HG02938 (cell line): ENCODE results near the gene PNLIPRP2.
A peak's percentile ranks its signal among the peaks of the same experiment; 100 is the strongest.

Experiments used
- ATAC-seq: cut with Tn5 transposase; IDR thresholded peaks from one replicate; pipeline ENCODE4 v1.9.1; 2021; ENCODE audit warnings: mild to moderate bottlenecking, moderate library complexity; ENCODE audit not compliant: unreplicated experiment

Gene PNLIPRP2

GRCh38 chr10:116654816-116655215 lies 34.1 kb downstream of the PNLIPRP2 start:
- peak; percentile 81 for ATAC-seq

DNA sequence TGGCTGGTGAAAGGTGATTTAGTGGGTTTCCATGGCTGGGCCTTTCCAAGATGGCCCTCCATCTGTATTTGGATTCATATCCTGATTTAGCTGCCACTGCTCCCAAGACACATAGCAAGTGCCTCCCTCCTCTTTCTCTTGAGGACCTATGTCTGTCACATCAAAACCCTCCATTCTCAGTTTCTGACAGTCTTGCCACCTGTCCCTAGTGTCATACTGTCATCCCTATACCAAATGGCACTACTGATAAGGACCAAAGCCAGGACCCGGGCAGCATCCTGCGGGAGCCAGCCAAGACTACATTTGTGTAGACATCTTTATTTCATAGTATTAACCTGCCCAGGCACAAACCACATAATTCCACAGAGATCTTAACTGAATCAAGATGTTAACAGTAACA lies 34.8 kb downstream of the PNLIPRP2 start:
- ATAC-seq: no peak

- ATAC-seq: no peak
Observed at GRCh38 chr10:116656044-116656443, 35.3 kb downstream of the PNLIPRP2 start.

DNA sequence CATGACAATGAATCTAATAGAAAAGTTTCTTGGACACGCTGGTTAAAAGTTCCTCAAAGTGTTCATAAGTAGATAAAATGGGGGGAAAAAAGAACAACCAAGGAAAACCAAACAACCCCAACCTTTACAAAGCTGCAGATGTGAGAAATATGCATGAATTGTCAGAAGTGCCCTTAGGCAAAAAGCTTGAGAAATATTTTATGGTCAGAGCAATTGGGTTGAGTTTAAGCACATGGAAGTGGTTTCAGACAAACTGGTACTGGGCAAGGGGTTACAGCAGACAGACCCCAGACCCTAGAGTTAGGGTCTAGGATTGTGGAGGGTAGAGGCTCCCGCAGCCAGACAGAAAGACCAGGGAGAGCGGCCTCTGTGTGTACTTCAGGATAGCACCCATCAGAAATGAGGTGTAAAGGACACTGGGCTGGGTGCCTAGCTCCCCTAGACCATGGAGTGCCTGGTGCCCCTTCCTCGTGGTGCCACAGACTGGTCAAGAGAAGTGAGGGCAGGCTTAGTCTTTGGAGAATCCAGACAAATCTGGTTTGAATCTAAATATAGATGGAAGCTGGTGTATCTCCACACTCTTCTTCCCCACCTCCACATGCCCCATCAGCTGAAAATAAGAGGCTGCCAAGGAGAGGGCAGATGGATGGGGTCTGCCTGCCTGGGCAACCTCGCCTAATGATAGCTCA lies 37.3 kb downstream of the PNLIPRP2 start:
- ATAC-seq: no peak

DNA sequence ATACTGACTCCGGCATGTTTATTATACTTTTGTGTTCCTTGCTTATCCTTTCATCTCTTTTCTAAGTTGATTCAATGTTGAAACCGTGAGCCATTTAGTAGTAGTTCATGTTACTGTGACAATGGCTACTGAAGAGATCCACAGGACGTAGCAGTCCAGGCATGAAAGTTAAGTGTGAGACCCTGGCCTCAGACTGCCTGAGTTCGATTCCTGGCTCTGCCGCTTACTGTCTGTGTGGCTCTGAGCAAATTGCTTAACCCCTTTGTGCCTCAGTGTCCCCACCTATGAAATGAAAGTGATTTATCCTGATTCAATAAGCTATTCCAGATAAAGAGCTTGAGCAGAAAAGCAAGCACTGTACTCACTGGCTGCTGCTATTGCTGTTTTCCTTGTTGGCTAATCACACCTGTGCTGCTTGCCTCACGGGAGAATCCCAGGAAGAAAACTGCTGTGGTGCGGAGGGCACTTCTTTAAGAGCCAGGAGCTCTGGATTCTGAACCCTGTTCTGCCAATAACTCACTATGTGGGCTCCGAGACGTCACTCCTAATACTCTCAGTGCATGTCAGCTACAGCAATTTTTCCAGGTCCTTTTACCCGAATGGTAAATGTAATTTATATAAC lies 38.4 kb downstream of the PNLIPRP2 start:
- ATAC-seq: no peak

- no peak for ATAC-seq
Observed at GRCh38 chr10:116660860-116661259, 40.1 kb downstream of the PNLIPRP2 start.

DNA sequence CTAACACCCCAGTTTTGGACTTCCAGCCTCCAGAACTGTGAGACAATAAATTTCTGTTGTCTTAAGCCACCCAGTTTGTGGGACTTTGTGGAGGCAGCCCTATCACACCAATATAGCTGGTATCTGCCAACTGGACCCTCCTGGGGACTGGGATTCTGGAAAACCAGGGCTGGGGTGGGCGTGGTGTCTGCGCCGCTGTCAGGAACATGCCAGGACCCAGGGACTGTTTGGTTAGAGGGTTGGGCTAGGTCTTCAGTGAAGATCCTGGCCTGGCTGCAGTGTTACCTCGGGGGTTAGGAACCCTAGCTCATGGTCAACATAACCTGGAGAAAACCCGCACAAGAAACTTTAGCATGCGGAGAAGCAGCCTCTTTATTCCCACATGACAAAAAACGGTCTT lies 42.6 kb downstream of the PNLIPRP2 start:
- ATAC-seq: no peak

DNA sequence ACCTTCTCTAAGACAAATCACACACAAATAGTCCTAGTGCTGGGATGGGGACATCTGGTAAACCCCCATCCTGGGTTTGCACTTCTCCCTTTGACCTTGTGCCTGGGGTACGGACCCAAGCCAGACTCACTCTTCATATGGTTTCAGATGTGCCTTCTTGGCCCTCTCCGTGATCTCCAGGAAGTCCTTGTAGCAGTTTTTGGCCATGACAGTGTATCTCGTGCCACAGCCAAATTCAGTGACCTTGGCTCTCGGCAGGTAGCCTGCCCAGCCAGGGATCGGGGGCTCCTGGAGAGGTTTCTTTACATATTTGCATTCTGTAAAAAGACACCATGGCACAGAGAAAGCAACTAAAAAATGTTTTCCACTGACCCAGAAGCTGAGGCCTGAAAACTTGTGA lies 43.9 kb downstream of the PNLIPRP2 start:
- ATAC-seq: no peak

GRCh38 chr10:116665541-116666125 lies 44.9 kb downstream of the PNLIPRP2 start:
- no peak for ATAC-seq

DNA sequence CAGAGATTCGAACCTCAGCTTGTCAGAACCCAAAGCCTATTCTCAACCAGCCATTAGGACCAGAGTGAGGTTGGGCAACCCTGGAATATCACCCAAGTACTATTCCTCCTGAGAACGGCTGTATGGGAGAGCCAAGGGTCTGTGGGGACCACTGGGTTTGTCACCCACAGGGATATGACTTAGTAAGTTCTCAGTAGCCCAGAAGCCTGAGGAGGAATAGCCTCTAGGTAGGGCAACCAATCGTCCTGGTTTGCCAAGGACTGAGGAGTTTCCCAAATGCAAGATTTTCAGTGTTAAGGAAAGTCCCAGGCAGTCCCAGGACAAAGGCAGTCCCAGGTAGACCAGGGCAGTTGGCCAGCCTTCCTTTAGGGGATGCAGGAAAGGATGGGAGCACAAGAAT lies 46.7 kb downstream of the PNLIPRP2 start:
- no peak for ATAC-seq

- no peak for ATAC-seq
Observed at GRCh38 chr10:116668018-116668417, 47.3 kb downstream of the PNLIPRP2 start.

DNA sequence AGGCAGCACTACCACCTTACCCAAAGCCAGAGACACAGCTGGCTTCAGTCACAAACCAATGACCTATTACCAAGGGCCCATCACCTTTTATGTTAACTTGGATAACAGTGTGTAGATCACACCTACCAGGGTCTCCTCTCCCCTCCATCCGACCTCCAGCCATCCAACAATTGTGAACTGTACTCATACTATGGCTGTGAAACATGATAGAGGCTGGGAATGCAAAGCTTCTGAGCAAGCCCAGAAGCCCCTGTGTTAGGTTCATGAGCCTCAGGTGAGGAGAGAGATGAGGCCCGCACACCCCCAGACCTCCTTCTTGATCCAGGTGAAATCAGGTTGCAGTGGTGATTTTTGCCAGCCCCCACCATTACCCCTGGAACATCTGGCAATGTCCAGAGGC lies 47.7 kb downstream of the PNLIPRP2 start:
- no peak for ATAC-seq

- ATAC-seq: no peak
Observed at GRCh38 chr10:116669080-116669479, 48.3 kb downstream of the PNLIPRP2 start.

GRCh38 chr10:116669832-116670644 lies 49.3 kb downstream of the PNLIPRP2 start:
- ATAC-seq: no peak

DNA sequence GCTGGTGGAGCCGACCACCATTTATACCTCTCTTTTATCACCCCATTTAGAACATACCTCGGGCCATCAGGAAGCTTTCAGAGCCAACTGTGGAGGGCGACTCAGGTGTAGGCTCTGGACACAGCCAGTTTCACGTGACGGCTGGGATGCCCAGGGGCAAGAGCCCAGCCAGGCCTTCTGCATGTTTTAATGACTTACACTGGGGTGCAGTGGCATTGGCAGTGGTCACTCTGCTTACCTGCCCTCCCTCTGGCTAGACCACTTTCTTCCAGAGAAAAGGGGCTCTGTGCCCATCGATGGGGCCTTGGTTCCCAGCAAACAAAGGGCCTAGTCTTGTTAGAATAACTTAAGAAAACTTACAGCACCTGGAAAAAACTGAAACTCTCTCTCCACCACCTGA lies 50.0 kb downstream of the PNLIPRP2 start:
- ATAC-seq: no peak

GRCh38 chr10:116671274-116671926 lies 50.6 kb downstream of the PNLIPRP2 start:
- ATAC-seq: no peak

DNA sequence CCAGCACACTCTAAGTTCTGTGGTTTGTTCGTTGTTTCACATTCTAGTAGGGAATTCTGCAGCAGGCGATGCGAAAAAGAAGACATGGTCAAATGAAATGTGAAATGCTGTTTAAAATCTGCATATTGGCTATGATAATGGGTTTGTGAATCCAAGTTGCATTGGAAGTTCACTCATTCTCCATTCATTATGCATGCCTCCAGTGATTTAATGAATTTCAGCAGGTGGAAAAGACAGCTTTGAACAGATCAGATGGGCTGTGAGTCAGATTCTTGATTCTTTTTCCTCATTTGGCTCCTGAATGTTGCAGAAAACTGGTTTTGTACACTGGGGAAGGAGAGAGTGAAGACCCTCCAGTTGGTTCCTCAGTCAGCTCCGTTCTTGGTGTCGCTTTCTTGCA lies 52.1 kb downstream of the PNLIPRP2 start:
- ATAC-seq: no peak

- ATAC-seq: no peak
Observed at GRCh38 chr10:116673866-116674265, 53.1 kb downstream of the PNLIPRP2 start.

GRCh38 chr10:116674901-116675423 lies 54.2 kb downstream of the PNLIPRP2 start:
- ATAC-seq: no peak

DNA sequence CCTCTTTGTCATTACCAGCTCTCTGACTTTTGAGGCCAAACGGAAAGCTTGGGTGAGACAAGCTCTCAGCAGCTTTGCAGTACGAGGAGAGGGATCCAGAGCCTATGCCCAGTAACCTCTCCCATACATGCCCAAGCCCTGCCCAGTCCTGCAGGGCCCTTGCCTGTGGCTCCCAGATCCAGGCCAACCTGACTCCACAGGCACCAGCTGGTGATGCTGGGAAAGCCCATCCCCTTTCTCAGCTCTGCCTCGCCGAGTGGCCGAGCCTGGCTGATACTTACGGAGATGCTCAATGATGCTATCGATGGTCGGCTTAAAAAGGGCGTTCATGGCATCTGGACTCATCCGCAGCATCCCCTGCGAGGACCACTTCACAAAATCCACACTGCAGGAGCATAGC lies 55.4 kb downstream of the PNLIPRP2 start:
- ATAC-seq: no peak

- no peak for ATAC-seq
Observed at GRCh38 chr10:116676633-116677032, 55.9 kb downstream of the PNLIPRP2 start.
